Uterus (tissue), 2 donors: Measurements from ENCODE around the gene PRSS53.

ENCODE experiments used
- CTCF ChIP-seq, 4 experiments: fragments of 200-600 bp in 2 of 4; fragments of 450-650 bp in 2 of 4; sonication (generic) in 2 of 4; IDR thresholded peaks; one replicate each; pipeline ENCODE4 v1.5.1; 2016 to 2019; ENCODE audit warnings: antibody characterized with exemption in 4 of 4, mild to moderate bottlenecking in 2 of 4, moderate library complexity in 1 of 4
- POLR2A ChIP-seq, 2 donors: fragments of 450-650 bp; IDR thresholded peaks; one replicate each; pipeline ENCODE4 v1.6.1; 2016; ENCODE audit warnings: antibody characterized with exemption in 2 of 2, mild to moderate bottlenecking in 1 of 2, moderate library complexity in 1 of 2

GRCh38 chr16:31135535-31136286 lies 47.0 kb upstream of the PRSS53 start, which contains the start of gene PRSS8:
- TF ChIP-seq CTCF (IDR thresholded peaks at IDR 0.05) (no peak), POLR2A (IDR thresholded peaks at IDR 0.05) (peak in 1 of 2 donors; percentile 31)
